DMS153 (cell line): ENCODE data around the gene GNB1L.

Experiments used
- DNase-seq: peaks from one replicate; lab custom pipeline; 2025; lab: John Stamatoyannopoulos, UW

The GNB1L gene

DNA sequence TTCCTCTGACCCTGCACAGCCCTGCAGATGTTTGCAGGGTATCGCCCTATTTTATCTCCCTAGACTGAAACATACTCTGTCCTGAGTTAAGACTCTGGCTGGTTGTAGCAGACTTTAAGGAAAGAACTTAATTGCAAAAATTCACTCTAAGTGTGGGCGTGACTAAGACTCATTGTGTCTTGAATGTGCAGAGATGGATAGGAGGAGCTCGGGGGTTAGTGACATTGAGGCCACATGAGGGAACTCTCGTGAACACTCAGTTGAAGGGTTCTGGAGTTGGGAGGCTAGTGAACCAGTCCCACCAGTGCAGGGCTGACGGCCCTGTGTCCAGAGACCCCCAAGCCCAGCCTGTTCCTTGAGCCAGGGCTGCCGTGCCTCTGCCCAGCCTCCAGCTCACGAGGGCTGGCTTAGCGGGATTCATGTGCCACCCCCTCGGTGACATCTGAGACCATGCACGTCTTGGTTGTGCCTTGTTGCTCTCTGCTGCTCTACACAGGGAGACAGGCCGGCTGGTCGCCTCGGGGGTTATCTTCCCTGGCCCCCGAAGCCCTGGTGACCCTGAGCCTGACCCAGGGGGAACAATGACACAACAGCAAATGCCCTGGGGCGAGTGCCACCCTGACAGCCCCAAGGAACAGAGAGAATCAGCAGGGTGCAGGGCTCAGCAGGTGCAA, 105.5 kb downstream of the GNB1L start:
- DNase-seq: no peak

DNA sequence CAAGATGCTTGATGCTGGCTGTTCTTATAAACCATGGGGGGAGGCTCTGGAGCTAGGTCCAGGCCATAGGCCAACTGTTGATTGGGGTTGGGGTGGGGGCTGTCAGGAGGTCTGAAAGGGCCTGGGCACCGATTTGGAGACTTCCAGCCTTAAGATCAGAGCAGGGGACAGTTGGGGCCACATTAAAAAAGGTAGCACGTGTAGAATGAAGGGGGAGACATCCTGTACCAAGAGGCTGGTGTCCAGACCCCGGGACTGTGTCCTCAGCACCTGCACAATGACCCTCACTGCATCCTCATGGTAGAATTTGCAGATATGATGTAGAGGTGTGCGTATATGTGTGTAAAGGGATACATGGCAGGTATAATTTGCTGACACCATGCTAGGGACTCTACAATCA, 106.5 kb downstream of the GNB1L start:
- DNase-seq: no peak

DNA sequence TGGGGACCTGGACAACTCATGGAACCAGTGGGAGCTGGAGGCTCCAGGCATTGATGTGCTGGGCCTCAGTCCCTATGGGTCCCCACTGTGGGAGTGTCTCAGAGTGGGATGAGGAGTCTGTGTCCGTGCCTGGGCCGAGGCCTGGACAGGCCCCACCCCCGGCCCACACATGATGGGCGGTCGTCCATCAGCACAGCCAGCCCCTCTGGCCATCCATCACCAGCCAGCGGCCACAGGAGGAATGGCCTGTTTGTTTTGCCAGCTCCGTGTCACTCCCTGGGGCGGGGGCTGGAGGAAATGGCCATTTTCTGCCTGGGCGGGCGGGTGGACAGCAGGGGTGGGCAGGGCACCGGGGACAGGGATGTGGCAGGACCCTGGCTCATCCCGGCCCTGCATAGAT, 107.1 kb downstream of the GNB1L start:
- no peak for DNase-seq

DNA sequence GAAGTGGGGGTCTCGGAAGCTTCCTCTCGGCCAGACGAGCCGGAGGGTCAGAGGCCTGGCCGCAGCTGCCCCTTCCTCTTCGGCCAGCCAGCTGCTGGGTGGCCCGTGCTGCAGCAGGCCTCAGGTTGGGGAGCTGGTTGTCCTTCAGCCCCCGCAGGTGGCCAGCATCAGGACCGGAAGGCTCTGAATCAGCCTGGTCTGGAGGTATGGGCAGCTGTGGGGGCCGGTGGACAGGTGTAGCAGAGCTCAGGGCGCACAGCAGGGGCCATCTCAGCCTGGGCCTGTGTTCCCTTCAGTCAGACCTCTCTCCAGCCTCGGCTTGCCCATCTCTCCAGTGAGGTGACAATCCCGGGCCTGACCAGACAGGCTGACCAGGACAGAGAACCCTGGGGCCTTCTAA, 107.9 kb downstream of the GNB1L start:
- no peak for DNase-seq

DNA sequence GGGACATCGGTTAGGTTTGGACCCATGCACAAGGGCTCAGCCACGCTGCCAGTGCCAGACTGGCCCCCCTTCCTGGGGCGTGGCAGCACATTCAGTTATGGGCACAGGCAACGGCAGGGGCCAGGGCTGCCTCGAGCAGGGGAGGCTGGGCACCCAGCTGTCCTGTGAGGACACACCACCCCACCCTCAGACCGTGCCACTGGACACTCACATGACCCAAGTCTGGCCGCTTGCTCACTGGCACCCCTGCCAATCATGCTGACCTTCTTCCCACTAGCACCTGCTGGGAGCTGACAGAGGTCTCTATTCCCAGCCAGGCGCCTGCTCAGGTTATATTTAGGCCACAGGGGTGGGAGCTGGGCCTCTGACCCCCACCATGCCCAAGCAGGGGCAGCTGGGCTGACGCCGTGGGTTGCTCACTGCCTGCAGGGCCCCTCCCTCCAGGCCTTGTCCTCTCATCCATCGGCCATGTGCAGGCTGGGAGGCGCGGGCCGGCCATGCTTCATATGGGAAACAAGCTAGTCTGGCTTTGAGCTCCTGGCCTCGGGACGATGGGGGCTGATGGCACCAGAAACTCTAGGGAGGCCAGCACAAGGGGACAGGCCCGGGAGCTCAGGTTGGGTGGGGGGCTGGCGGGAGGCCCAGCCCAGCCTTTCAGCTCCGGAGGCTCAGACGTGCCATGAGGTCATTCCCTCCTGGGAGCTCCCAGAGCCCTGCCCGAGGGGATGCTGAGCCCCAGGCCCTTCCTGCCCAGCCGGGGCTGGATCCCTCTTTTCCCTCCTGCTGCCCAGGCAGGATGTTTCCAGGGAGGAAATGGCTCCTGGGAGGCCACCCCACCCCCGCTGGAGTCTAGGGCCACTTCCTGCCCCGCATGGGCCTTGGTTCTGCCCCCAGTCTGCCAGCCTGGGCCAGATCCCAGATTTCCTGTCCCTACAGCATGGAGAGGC, 109.2 kb downstream of the GNB1L start:
- no peak for DNase-seq

DNA sequence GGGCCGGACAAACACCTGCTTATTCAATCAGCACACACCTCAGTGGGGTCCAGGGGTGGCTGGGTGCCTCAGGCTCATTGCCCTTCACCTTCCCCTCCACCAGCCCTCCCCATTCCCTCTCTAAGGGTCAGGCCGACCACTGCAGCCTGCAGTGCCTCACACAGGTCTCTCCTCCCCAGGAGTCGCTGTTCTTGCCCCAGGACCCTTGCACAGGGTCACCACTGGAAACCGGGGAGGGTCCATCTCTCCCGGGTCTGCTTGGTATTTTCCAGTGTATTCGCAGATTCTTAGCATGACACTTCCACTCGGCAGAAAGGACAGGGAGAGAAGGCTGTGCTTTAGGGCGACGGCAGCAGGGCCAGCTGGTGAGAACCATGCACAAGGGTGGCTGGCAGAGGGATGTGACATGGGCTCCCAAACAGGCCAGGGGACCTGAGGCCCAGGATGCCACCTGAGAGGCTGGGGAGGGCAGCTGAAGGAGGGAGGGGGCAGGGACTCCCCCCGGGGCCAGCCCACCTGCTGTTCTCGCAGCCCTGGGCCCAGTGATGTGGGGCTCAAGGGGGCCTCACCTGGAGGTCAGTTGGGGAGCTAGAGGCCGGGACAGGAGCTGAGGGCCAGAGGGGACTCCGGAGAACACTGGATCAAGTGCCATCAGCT, 110.2 kb downstream of the GNB1L start:
- no peak for DNase-seq

DNA sequence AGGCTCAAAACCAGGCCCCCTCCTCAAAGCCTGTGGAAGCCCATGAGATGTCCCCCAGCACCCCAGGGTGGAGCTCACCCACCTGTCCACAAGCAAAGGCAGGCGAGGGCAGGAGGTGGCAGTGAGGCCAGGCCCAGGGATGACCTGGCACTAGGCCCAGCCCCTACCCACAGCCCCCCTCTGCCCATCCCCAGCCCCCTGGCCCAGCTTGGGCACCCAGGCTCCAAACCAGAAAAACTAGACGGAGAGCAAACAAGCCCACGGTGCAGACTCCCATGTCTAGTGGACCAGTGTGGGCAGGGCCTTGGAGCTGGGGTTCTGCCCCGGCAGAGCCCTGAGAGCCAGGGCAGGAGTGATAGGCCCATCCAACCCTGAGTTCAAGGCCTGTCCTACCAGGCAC, 111.0 kb downstream of the GNB1L start:
- no peak for DNase-seq

DNA sequence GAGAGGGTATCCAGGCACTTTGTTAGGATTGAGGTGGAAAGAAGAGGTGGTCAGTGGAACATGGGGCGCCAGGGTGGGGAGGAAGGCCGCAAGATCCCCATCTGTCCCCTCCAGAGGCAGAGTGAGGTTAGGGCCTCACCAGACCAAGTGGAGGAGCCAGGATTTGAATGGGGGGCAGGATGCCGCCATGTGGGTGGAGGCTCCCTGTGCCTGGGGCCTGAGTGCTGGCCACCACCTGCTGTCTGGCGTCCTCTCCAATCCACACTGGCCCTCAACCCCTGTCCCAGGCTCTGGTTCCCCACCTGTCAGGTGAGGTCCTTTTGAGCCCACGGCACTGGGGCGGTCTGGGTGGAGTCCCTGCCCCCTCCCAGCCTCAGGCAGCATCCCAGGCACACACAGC, 111.6 kb downstream of the GNB1L start:
- no peak for DNase-seq

DNA sequence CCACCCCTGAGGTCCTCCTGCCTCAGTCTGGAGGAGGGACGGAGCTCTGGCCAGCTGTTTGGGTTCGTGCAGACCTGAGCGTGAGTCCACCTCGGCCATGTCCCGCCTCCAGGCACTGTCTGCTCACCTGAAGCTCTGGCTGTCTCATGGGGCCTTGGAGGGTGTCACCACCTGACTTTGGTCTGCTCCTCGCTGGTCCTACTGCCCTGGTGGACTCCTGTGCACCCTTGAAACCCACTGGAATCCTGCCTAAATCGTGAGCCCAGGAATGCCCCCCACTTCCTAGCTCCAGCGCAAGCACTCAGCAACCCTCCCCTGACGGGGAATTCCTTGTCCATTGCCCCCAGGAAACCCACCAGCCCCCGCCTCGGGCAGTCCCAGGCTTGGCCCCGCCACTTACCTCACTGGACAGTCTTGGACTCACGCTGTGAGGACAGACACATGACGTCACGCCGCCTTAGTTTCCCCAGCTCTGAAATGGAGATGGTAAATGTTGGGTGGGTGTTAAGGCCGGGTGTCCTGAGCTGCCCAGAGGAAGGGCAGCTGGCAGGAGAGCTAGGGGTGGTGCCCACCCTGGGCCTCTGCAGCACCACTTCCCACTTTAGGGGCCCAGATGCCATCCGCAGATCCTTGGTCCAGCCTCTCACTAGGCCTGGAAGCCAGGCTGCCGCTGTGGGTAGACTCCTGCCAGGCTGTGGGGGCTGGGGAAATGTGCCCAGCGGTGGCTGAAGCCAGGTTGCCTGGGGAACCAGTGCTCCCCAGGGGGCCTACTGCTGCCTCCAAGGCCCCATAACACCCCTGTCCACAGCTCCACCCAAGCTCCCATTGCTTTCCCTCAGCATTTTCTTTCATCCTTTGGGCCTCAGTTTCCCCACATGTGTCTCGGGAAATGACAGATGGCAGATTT, 112.3 kb downstream of the GNB1L start:
- DNase-seq: no peak

DNA sequence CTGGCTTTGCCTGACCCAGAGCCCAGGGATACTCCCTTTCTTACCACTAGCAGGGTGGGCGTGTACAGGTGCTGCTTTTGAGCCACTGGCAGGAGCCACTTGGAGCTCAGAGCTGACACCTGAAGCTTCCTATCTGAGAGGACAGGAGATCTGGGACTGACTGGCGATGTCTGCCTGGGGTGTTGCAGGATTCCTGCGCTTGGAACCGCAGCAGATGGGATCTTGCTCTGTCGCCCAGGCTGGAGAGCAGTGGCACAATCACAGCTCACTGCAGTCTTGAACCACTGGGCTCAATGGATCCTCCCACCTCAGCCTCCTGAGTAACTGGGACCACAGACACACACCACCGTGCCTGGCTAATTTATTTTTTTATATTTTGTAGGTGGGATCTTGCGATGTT, 113.6 kb downstream of the GNB1L start:
- no peak for DNase-seq

DNA sequence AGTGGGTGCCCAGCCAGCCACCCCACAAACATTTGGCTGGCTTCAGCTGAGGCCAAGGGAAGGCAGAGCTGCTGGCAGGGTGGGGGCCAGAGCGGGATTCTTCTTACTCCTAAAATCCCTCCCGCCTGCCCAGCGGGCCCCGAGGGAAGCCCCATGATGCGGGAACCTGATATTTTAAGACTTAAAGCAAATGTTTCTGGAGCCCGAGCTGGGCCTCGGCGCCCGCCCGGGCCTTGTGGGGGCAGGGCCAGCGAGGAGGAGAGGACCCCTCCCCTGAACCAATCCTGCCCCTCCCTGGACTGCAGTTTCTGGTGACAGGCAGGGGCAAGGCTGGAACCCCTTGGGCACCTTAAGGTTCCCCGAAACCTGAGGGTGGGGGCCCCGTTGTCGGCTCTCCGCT, 114.1 kb downstream of the GNB1L start:
- DNase-seq: no peak

DNA sequence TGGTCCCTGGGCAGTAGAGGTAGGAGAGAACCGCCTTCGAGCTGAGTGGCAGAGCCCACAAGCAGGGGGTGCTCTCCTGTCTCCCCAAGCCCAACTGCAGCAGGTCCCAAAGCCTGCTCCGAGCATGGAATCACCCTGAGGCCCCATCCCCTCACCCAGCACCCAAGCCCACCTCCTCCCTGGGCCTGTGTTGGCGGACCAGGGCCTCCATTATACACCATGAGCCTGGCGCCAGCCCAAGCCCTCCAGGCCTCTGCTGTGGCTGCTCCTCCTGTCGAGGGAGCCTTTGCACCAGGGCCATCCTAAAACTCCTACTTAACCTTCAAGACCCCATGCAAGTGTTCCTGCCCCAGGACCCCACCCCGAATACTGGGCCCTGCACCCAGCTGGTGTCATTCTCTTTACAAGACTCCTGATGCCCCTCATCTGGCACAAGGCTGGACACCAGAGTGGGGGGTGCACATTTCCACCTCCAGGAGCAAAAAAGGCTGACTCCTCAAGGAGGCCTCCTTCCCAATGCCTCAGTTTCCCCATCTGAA, 114.7 kb downstream of the GNB1L start:
- DNase-seq: no peak

DNA sequence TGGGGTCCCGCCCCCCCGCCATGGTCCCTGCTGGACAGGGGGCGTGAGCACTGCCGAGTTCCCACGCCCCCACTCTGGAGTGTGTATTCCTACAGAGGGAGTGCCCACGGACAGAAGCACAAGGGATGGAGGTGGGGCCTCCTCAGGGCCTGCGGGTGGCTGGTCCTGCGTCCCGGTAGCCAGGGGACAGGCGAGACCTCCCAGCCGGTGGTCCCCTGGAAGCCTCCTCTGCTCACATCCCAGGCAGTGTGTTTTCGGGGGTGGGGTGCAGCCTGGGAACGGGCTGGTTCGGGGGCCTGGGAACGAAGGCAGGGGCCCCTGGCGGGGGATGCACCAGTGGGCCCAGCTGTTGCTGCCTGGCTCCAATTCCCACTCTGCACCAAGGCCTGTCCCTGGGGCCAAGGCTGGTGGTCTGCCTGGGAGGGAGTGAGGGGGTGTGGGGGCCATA, 115.2 kb downstream of the GNB1L start:
- no peak for DNase-seq

DNA sequence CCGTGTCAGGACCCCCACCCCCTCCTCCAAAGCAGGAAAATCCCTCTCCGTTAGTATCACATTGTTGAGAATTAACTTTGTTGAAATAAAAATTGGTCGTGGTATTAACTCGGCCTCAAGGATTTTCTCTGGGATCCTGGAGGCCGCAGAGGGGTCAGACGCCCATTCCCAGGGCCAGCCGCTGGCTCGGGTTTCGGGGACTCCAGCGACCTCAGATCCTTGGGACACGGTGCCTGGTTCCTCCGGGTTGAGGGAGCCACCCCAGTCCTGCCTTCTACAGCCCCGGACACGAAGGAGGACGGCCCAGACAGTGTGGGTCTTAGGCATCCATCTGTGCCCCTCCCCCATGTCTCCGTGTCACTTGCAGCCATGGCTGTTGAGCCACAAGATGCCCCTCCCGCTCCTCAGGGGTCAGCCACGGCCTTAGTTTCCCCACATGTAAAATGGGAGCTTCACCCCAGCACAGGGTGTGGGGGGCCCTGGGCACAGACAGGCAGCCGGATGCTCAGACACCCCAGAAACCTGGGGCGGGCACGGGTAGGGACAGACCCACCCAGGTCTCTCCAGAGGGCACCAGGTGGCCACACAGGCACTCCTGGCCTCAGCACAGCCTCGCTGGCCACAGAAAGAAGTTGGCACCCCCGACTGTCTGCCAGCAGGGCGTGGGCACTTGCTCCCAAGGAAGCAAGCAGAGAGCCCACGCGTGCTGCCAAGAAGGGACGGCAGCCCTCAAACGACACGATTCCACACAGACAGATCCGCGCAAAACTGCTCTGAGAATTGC, 115.8 kb downstream of the GNB1L start:
- no peak for DNase-seq

DNA sequence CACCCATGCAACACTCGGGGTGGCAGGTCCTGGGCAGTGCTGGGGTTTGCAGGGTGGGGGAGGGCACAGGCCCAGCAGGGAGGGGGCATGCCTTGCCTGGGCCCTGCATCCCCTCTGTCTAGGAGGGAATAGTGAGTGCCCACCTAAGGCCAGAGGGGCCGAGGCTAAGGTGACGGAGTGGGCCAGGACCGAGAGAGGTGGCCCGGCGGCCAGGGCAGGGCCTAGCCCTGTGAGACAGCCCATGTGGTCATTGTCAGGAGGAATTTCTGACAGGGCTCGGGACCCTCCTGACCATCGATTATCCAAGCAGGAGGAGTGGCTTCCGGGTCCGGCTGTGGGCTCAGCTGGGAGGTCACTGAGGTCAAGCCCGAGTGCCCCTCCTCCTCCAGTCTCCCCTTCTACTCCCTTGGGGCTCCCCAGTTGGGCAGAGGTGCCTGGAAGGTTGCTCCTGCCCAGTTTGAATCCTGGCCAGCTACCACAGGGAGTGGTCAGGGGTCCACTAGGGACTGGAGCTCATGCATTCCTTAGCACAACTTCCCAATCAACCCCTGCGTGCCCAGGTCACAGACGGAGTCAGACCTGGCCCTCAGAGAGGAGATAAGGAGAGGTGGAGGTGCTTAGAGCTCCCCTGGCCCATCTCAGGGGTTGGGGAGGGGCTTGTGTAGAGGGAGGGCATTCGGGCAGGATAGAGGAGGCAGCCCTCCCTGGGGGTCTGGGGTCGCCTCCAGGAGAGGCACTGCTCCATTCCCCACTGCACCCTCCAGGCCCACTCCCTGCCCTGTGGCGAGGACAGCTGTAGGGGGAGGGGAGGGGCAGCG, 116.6 kb downstream of the GNB1L start:
- DNase-seq: no peak

DNA sequence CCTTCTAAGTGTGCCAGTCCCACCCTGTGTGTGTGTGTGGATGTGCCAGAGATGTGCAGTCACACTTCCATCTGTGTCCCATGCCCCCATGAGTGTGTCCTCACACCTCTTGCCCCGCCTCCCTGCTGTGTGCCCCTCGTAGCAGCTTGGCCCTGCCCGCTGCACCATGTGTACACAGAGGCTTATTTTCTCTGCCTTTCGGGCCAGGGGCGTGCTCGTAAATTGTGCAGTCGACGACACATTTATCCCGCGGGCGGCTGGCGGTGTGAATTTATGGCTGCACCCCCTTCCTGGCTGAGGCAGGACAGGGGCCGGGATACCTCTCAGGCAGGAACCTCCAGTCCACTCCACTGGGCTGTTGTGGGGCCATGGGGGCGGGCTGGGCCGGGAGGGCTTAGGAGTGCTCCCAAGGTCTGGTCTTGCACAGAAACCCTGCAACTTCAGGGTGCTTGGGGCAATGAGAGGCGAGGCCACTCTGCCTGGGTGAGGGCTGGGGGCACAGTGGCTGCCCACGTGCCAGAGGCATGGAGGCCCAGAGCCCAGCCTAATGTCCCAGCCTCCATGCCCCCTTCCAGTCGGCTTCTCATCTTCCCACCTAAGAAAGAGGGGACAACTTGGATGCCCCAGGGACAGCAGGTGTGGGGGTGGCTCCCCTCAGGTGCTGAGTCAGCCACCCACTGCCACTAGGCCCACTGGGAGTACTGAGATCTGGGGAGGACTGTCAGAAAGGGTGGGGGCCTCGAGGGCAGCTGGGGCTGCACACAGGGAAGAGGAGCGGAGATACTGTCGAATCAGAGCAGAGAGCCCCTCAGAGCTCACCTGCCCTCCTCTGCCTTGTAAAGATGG, 118.8 kb downstream of the GNB1L start:
- DNase-seq: no peak

DNA sequence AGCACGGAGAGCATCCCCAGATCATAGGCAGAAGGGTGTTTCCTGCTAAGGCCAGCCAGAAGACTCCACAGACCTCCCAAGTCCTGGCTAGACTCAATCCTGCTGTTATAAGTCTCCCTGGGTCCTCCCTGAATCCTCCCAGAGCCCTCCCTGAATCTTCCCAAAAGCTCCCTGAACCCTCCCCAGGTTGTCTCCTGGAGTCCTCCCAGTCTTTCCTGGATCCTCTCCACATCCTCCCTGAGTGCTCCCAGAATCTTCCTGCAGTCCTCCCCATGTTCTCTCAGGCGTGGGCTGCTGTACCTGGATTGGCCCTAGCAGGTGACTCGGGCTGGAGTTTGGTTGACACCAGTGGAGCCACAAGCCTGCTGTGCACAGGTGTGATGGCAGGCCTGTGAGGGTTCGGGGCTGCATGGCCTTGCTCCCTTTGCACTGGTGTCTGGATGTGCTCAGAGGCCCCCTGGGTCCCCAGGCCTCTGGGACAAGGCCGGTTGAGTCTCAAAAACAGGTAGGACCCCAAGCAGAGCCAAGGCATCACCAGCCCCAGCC, 119.8 kb downstream of the GNB1L start:
- DNase-seq: no peak

DNA sequence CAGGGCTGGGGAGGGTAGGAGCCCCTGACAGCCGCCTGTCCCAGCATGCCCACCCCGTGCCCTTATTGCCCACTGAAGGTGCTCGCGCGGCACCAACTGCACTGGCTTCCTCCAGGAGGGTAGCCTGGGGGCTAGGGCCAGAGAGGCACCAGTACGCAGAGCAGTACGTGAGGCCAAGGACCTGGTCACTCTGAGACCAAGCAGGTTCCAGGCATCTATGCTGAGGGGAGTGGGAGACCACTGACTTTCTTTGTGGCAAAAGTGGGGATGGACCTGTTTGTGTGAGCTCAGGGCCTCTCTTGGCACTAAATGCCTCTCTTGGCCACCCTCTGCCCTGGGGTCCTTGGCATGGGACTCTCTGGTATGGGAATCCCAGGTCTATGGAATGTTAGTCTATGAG, 120.5 kb downstream of the GNB1L start:
- DNase-seq: no peak

DNA sequence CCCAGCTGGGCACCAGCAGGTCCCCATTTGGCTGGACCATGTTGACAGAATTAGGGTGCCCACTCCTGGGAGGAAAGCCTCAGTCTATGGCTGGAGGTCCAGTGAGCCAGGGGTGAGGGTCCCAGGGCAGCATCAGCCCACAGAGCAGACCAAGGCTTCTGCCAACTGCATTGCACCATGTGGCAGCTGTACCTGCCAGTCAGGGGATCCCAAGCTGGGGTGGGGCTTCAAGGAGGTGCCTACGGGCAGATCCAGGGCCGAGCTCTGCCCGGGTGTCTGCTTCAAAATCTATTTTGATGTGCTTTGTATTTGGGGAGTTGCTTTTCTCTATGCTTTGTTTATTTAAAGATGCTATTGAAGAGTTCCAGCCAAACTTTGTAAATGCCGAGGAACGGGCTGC, 120.9 kb downstream of the GNB1L start:
- no peak for DNase-seq
